Liver (tissue), 9 donors: Measurements from ENCODE around the gene DUSP10. TPM values are rescaled to one million over a fixed set of nuclear protein-coding genes. Genes with fewer than 3 reads are reported as not detected.

ENCODE experiments used
- DNase-seq: peaks from one replicate; pipeline ENCODE4 v3.0.0-alpha.2; 2017; ENCODE audit warnings: low spot score
- H3K27ac ChIP-seq, 2 donors: one replicate each; pipeline ENCODE4 v1.7.0; 2013; ENCODE audit warnings: inconsistent platforms in 2 of 2, low read length in 2 of 2, control low read depth in 1 of 2, low read depth in 1 of 2, mild to moderate bottlenecking in 1 of 2
- H3K27me3 ChIP-seq, 4 donors: one replicate each; pipeline versions ENCODE4 v1.6.1 to v1.7.0; 2013; ENCODE audit warnings: low read length in 3 of 4, inconsistent platforms in 1 of 4, mild to moderate bottlenecking in 1 of 4, moderate library complexity in 1 of 4; ENCODE audit not compliant: control insufficient read depth in 4 of 4, insufficient read depth in 4 of 4
- H3K36me3 ChIP-seq, 4 donors: one replicate each; pipeline versions ENCODE4 v1.6.1 to v1.7.0; 2013; ENCODE audit warnings: low read length in 3 of 4, mild to moderate bottlenecking in 3 of 4, low read depth in 1 of 4, moderate library complexity in 1 of 4; ENCODE audit not compliant: control insufficient read depth in 4 of 4, insufficient read depth in 3 of 4
- H3K4me1 ChIP-seq, 4 donors: one replicate each; pipeline versions ENCODE4 v1.6.1 to v1.7.0; 2013; ENCODE audit warnings: low read length in 3 of 4, mild to moderate bottlenecking in 3 of 4, moderate library complexity in 1 of 4; ENCODE audit not compliant: control insufficient read depth in 4 of 4, insufficient read depth in 4 of 4
- H3K4me3 ChIP-seq, 3 donors: one replicate each; pipeline versions ENCODE4 v1.6.1 to v1.7.0; 2013; ENCODE audit warnings: low read length in 3 of 3, control low read depth in 1 of 3, low read depth in 1 of 3, mild to moderate bottlenecking in 1 of 3
- H3K9ac ChIP-seq, 2 donors: one replicate each; pipeline ENCODE4 v1.7.0; 2013; ENCODE audit warnings: low read length in 2 of 2, mild to moderate bottlenecking in 2 of 2, moderate library complexity in 2 of 2, control low read depth in 1 of 2, low read depth in 1 of 2
- H3K9me3 ChIP-seq, 4 donors: one replicate each; pipeline versions ENCODE4 v1.6.1 to v1.7.0; 2013; ENCODE audit warnings: low read length in 3 of 4; ENCODE audit not compliant: control insufficient read depth in 4 of 4
- ATF3 ChIP-seq: IDR thresholded peaks from 2 replicates; pipeline ENCODE4 v1.6.1; 2016; ENCODE audit warnings: antibody characterized with exemption
- CTCF ChIP-seq: fragments of 150-350 bp; IDR thresholded peaks from 2 replicates; pipeline ENCODE4 v1.5.1; 2017; ENCODE audit warnings: improper control_type of control experiment, low read depth, low read length; ENCODE audit not compliant: missing input control
- EGR1 ChIP-seq, 2 donors: IDR thresholded peaks; 2 replicates each; pipeline ENCODE4 v1.6.1; 2016 to 2018; ENCODE audit warnings: antibody characterized with exemption in 2 of 2, low read depth in 2 of 2
- FOXA1 ChIP-seq: IDR thresholded peaks from 2 replicates; pipeline ENCODE4 v1.6.1; 2016; ENCODE audit warnings: antibody characterized with exemption
- FOXA2 ChIP-seq: IDR thresholded peaks from 2 replicates; pipeline ENCODE4 v1.6.1; 2016; ENCODE audit warnings: antibody characterized with exemption
- GABPA ChIP-seq, 2 donors: IDR thresholded peaks in 1 of 2; conservative IDR thresholded peaks in 1 of 2; 2 replicates each; pipeline ENCODE4 v1.6.1; 2016; ENCODE audit warnings: antibody characterized with exemption in 2 of 2, mild to moderate bottlenecking in 1 of 2, moderate library complexity in 1 of 2
- HNF4A ChIP-seq, 2 donors: conservative IDR thresholded peaks; 2 replicates each; pipeline ENCODE4 v1.6.1; 2016; ENCODE audit warnings: antibody characterized with exemption in 2 of 2, mild to moderate bottlenecking in 2 of 2
- HNF4G ChIP-seq: IDR thresholded peaks from 2 replicates; pipeline ENCODE4 v1.6.1; 2016; ENCODE audit warnings: antibody characterized with exemption
- JUND ChIP-seq, 2 donors: IDR thresholded peaks; 2 replicates each; pipeline ENCODE4 v1.6.1; 2016; ENCODE audit warnings: antibody characterized with exemption in 2 of 2
- MAX ChIP-seq: IDR thresholded peaks from 2 replicates; pipeline ENCODE4 v1.6.1; 2016; ENCODE audit warnings: antibody characterized with exemption
- NR2F2 ChIP-seq: IDR thresholded peaks from 2 replicates; pipeline ENCODE4 v1.6.1; 2016; ENCODE audit warnings: antibody characterized with exemption
- RAD21 ChIP-seq, 2 donors: IDR thresholded peaks; 2 replicates each; pipeline ENCODE4 v1.6.1; 2016; ENCODE audit warnings: antibody characterized with exemption in 2 of 2, mild to moderate bottlenecking in 2 of 2
- REST ChIP-seq: IDR thresholded peaks from 2 replicates; pipeline ENCODE4 v1.6.1; 2016; ENCODE audit warnings: antibody characterized with exemption, mild to moderate bottlenecking
- RXRA ChIP-seq, 2 donors: IDR thresholded peaks; 2 replicates each; pipeline ENCODE4 v1.6.1; 2017 to 2018; ENCODE audit warnings: antibody characterized with exemption in 2 of 2, mild to moderate bottlenecking in 1 of 2
- SP1 ChIP-seq: IDR thresholded peaks from 2 replicates; pipeline ENCODE4 v1.6.1; 2018; ENCODE audit warnings: antibody characterized with exemption, mild to moderate bottlenecking
- TAF1 ChIP-seq: conservative IDR thresholded peaks from 2 replicates; pipeline ENCODE4 v1.6.1; 2016; ENCODE audit warnings: antibody characterized with exemption, mild to moderate bottlenecking
- YY1 ChIP-seq: IDR thresholded peaks from 2 replicates; pipeline ENCODE4 v1.6.1; 2016; ENCODE audit warnings: antibody characterized with exemption, mild to moderate bottlenecking
- ZBTB33 ChIP-seq: IDR thresholded peaks from 2 replicates; pipeline ENCODE4 v1.6.1; 2016; ENCODE audit warnings: antibody characterized with exemption
- WGBS: extraction: QIAGEN DNeasy Blood & Tissue Kit; methylation state at CpG from one replicate; pipeline ENCODE4 v1.1.7; 2013; 5-methylcytosine and 5-hydroxymethylcytosine counted together
- polyA plus RNA-seq, 2 donors: library from polyadenylated mRNA; stranded (reverse) in 1 of 2; unstranded in 1 of 2; fragments of 200-250 nt in 1 of 2; fragments of >200 nt in 1 of 2; fragmentation: Nextera tagmentation in 1 of 2; extraction: Ambion mirVana in 1 of 2; gene quantifications; one replicate each; pipeline versions ENCODE4 v1.2.1 to v1.2.3, GENCODE V29; 2013 to 2015
- total RNA-seq, 2 donors: library from RNA; depleted of rRNA; stranded (reverse); fragments of >200 nt; gene quantifications; one replicate each; pipeline ENCODE4 v1.2.3, GENCODE V29; 2014
- donor health status: healthy.
- donor health status: healthy.
- donor health status: healthy.
- donor health status: healthy.
- donor health status: healthy.

DUSP10 gene
- total and polyA plus RNA-seq, 4 donors = 6.7 to 15.4 (median 10.7) TPM

- TF ChIP-seq REST (no peak), NR2F2 (no peak)
Observed at GRCh38 chr1:221753828-221754188, 11.9 kb upstream of the DUSP10 start (continued).

GRCh38 chr1:221751226-221751887 lies 9.5 kb upstream of the DUSP10 start:
- Histone ChIP-seq H3K4me1 (no peaks in the 10 kb centered on the region), H3K9me3 (no peaks in the 10 kb centered on the region), H3K9ac (no peak overlapping the region), H3K4me3 (no peak overlapping the region), H3K27me3 (no peaks in the 10 kb centered on the region), H3K36me3 (no peaks in the 10 kb centered on the region), H3K27ac (no peak overlapping the region)
- TF ChIP-seq GABPA (IDR thresholded peaks at IDR 0.05 in 1 of 2, conservative IDR thresholded peaks at IDR 0.05 in 1 of 2) (no peak), REST (no peak), EGR1 (IDR thresholded peaks at IDR 0.05; ENCODE audit: low read depth in 2 of 2) (no peak), FOXA2 (no peak), ATF3 (no peak), ZBTB33 (no peak), HNF4G (no peak), FOXA1 (no peak), TAF1 (no peak), RAD21 (IDR thresholded peaks at IDR 0.05) (no peak), YY1 (no peak), CTCF (no peak), NR2F2 (no peak), RXRA (IDR thresholded peaks at IDR 0.05) (no peak), SP1 (no peak), HNF4A (conservative IDR thresholded peaks at IDR 0.05) (no peak), MAX (no peak), JUND (IDR thresholded peaks at IDR 0.05) (no peak)
- WGBS = 84% methylated on average over 4 of the region's 4 CpGs
- DNase-seq = no peak
